NOMO-1 (cell line): ENCODE results near the gene CBFA2T3.

Experiments used
- DNase-seq, 2 experiments: peaks; one replicate each; lab custom pipeline; 2025; ENCODE audit not compliant: unreplicated experiment in 2 of 2; lab: John Stamatoyannopoulos, UW

CBFA2T3 gene

DNA sequence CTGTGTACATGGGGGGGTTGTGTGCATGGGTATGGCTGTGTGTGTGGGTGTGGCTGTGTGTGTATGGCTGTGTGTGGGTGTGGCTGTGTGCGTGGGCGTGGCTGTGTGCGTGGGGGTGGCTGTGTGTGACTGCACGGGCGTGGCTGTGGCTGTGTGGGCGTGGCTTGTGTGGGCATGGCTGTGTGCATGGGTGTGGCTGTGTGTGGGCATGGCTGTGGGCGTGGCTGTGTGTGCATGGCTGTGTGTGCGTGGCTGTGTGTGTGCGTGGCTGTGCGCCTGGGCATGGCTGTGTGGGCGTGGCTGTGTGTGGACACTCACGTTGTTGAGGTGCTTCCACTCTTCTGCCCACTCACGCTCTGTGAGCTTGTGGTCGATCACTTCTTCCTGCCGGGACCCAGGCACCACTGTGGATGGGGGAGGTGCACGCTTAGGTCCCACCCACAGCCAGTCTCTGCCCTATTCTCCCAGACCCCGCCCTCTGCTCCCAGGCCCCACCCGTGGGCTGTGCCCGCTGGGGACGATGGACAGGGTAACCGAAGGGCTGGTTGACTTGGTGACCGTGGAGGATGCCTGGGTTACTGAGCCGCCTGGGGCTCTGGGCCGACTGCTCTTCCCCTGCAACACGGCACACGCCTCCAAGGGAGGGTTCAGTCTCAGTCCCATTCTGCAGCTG is 94.5 kb downstream of the CBFA2T3 start:
- DNase-seq, result peak in 1 of 2 experiments; percentile 10

DNA sequence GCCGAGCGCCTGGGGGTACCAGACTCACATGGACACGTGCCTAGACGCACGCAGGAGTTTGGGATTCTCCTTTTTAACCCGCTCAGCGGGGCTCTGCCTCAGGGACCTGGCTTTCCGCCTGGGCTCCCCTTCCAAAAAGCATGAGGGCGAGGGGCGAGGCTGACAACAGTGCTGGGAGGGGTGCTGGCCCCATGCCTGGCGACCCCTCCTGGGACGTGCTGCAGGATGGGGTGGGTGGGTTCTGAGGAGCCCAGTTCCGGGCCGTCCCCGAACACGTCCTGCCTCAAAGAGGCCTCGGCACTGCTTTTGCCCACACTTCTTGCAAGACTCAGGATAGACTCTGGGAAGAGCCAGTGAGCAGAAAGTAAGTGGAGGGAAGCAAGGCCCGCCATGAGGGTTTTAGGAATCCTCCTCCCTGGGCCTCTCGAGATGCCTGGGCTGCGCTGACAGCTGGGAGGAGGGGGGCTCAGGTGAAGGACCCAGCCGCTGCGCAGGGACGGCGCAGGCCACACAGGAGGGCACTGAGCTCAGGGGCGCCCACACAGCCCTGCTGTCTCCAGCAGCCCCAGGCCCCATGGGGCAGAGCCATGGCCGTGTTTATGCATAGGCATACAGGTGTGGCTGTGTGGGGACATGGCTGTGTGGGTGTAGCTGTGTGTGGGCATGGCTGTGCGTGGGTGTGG is 95.2 kb downstream of the CBFA2T3 start:
- DNase-seq, result no peak

DNA sequence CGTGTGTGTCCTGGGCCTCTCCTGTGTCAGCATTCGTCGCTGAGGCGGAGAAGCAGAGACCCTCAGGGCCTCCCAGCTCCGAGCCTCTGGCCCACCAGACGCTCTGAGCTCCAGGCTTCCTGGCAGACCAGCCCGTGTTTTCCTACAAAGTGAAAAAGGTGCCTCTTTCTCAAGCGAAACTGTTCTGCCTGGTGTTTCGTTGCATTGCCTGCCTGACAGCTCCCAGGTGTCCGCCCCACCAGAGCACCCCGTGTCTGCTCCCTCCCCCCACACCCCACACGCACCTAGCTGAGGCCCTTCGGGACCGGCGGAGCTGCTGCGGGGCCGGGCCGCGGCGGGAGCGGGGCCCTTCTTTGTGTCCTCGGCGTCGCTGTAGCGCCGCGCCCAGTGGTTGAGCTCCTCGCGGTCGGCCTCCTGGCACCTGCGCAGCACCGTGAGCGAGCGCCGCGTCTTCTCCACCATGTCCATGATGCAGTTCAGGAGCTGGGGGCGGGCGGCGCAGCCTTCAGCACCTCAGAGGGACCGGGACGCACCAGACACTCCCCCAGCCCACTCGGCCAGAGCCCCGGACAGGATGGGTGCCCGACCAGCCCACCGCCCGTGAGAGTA is 95.9 kb downstream of the CBFA2T3 start:
- DNase-seq, result no peak

DNA sequence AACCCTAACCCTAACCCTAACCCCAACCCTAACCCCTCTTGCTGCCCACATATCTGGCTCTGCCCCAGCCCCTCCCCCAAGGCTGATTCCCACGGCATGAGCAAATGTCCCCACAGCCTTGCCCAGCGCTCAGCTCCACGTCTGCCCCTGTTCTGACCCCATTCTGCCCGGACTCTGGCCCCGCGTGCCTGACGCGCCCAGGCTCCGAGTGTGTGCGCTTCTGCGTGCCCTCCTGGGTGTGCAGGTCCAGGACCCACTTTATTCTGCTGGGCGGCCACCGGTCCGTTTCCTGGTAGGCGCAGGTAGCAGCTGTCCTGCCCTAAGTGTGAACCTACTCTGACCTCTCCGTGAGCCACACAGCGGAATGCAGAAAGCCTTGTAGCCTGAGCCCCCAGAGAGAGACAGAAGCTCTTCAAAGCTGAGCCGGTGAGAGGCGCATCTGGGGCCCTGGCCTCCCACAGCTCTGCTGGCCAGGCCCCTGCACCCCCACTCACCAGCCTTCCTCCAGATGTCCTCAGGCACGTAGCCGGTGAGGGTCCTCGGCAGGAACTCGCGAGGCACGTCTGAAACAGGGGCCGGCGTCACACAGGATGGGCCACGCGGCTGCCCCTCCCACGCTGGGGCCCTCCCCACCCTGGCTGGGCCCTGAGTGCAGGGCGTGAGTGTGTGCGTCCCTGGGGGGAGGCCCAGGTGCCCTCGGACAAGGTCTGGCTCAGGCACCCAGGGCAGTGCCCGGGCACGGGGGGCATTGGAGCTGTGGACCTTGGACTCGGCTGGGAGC is 96.6 kb downstream of the CBFA2T3 start:
- no peak for DNase-seq

DNA sequence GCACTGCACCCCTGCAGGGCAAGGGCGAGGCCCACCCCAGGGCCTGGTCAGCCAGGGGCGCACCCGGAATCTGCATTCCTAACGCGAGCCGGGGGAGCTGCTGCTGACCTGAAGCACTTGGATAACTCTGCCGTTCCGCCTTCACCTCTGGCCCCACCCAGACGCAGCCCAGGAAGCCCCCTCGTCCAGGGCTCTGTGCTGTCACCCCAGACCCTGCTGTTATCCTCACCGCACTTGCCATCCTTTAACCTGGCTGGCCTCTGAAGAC is 97.3 kb downstream of the CBFA2T3 start:
- no peak for DNase-seq

DNA sequence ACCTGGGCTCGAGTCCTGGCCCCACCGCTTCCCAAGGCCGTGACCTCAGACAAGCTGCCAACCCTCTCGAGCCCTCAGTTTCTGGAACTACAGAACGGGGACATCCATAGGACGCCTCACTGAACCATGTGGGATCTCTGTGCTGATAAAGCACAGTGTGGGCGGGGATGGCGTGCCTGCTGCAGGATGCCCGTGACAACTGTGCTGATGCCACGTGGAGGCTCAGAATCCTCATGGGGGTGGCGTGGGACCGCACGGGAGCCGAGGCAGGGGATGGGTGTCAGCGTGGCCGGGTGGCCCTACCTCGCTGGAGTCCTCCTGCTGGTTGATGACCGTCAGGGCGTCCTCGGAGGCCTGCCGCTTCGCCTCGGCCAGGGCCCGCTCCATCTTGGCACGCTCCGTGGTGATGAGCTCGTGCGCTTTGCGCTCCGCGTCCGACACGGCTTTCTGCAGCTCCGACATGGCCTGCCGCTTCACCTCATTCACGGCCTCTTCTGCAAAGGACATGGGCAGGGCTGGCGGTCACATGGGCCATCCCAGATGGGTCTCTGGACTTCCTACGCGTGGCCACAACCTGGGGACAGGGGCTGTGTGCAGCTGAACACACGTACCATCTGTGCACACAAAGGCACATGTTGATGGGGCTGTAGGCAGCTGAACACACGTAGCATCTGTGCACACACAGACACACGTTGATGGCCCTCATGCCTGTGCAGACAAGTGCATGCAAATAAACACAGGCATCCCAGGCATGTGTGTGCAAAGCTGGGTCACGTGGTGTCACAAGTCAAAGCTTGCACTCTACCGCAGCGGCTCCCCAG is 97.8 kb downstream of the CBFA2T3 start:
- DNase-seq, result no peak

DNA sequence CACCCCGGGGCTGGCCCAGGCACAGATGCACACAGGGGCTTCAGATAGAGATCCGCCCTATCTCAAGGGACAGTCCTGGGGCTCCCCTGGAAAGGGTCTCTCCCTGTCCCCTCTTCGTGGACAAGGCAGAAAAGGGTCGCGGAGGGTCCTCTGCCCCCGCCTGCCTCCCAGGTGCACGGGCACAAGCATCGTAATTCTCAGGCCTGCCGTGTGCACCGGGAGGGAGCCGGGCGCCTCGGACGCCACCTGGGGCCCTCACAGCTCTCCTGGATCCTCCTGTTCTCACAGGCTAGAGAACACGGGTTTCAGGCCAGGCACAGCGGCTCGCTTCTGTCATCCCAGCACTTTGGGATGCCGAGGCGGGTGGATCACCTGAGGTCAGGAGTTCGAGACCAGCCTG is 98.7 kb downstream of the CBFA2T3 start:
- no peak for DNase-seq

DNA sequence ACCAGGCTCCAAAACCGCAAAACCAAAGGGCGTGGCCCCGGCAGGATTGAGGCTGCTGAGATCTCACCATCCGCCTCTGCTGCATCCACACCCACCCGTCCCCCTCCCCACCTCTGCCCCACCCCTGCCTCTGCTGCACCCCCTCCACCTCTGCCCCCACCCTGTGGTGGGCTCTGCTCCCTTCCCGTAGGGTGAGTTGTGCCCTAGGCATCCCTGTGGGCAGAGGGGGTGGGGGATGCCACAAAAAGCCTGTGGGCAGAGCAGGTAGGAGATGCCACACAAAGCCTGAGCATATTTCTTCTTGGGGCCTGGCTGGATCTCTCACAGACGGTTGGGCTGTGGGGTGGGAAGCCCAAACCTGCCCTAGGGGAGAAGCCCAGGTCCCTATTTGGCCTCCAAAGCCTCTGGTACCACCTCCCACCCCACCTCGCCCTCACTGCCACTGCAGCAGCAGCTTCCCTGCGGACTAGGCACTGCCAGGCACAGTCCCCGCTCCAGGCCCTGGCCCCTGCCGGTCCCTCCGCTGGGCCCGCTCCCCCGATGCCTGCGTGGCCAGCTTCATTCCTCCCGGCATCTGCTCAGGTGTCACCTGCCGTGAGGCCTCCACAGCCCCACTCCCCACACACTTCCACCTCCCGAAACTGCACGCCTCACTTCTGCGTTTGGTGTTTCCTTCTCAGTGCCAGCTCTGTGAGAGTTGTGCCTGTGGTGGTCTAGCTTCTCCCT is 99.3 kb downstream of the CBFA2T3 start:
- DNase-seq, result no peak

DNA sequence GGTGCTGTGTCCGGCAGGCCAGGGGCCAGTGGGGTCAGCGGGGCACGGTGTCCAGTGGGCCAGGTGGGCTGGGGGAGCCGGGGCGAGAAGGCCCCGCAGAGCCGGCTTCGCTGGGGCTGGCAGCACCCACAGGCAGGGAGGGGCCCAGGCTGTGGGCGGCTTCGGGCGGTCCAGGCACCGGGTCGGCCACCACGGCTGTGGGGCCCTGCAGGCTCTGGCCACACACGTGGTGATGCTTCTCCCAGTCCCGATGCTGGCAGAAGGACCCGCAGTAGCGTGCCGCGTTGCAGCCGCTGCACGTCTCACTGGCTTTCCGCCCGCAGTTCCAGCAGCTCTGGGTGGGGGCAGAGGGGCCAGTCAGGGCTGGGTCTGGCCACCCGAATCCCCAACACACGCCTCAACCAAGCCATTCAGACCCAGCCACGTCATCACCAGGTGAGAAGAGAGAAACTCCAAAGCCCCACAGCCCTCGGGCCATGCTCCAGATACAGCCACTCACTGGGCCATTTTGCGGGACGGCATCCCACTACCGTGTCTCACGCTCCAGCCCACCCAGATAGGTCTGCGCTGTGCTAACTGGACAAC is 100.0 kb downstream of the CBFA2T3 start:
- no peak for DNase-seq

DNA sequence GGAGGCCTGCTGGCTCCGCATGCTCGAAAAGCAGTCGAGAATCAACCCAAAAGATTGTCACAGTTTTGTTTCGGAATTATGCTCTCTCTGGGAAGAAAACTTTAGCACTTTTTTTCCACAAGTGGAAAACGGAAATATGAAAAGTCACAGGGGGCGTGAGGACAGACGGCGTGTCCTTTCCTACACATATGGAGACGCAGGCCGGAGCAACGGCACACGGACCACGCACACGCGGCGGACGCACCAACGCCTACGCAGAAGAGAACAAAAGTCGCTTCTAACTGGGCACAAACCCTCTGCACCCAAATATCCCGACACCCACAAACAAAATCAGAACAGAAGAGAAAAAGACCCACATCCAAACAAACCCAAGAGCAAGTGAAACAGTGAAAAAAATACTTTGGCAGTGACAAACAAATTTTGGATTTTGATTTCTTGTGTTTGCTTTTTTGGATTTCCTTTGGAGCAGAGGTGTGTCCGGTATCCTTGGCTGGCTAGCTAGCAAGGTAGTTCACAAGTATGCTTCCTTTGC is 101.2 kb downstream of the CBFA2T3 start:
- no peak for DNase-seq

DNA sequence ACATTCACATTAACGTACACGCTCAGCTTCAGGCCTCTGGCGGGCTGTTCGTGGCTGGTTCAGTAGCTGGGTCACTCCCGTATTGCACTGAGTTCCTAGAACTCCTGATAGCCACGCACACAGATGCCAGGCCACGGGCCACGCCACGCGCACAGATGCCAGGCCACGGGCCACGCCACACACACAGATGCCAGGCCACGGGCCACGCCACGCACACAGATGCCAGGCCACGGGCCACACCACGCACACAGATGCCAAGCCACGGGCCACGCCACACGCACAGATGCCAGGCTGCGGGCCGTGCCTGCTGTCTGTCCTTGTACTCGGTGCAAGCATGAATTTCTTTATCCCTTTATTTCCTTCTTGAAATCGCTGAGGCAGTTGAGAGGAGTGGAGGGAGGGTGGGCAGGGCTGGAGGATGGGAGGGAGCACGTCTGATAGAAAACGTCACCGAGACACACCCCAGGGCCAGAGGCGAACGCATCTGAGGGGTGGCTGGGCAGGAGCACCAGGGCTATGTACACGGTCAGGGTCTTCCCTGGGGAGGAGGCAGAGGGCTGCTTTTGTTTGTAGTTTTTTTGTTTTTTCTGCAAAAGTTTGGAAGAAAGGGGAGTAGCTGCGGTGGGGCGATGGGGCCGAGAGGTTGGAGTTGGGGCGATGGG is 101.9 kb downstream of the CBFA2T3 start:
- DNase-seq, result no peak

DNA sequence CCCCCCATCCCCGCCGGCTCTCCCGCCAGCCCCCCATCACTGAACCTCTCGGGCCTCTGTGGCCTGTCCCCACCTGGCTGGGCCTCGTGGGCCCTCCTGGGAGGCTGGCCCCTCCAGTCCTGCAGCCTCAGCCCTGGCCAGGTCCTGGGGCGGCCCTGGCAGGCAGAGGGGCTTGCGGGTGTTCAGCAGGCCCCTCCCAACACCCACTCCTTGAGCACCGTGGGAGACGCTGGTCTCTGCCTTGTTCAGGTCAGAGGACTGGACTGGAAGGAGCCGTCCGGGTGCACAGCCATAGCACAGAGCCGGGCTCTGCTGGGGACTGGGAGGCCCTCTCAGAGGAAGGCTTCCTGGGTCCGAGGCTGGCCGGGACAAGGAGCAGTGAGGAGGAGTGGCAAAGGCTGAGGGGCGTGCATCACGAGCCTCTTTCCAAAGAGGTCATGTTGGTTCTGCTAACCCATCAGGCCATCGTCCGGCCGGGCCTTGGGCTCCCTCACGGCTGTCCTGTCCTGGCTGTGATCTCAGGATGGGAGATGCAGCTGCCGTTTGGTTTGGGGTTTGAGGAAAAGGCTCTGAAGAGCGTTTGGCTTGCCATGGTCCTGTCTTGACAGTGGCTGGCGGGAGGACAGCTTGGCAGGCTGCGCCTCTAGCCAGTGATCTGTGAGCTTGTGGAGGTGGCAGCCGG is 104.2 kb downstream of the CBFA2T3 start:
- DNase-seq, result no peak

DNA sequence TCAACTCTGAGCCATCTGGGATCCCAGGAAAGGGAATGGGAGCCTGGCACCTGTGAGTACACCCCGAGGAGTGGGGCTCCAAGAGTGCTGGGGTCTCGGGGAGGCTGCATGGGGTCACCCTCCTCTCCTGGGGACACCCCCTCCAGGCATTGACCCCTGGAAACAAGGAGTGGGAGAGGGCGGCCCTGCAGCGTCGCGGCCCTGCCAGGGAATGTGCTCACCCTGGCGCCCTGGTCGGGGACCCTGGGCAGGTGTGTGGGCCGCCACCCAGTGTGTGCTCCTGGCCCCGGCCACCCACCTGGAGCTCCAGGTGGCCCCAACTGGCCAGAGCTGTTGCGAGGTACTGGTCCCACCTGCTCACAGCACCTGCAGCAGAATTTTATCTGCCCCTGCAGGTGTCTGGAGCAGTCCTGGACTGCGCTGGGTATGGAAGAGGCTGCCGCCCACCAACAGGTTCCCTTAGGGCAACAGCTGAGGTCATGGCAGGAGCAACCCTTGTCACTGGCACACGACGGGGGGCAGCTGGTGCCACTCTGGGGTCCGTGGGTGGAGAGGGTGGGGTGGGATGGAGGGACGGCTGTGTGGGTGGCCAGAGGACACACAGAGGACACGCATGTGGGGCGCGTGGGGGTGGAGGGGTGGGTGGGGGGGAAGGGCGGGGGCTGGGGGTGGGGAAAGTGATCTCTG is 105.1 kb downstream of the CBFA2T3 start:
- no peak for DNase-seq

DNA sequence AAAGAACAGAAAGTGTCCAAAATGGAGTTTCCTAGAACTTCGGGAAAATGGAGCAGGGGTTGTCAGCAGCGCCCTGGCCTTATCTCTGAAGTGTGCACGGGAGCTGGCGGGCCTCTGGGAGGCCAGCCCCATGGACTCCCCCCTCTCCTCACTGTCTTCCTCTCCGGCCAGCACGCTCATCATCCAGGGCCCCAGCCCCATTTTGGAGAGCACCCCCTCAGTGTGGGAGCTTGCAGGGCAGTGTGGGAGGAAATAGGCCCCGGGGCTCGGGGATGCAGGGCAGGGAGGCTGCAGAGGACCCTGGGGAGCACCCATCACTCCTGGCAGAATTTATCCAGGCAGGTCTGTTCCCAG is 105.7 kb downstream of the CBFA2T3 start:
- DNase-seq, result no peak

DNA sequence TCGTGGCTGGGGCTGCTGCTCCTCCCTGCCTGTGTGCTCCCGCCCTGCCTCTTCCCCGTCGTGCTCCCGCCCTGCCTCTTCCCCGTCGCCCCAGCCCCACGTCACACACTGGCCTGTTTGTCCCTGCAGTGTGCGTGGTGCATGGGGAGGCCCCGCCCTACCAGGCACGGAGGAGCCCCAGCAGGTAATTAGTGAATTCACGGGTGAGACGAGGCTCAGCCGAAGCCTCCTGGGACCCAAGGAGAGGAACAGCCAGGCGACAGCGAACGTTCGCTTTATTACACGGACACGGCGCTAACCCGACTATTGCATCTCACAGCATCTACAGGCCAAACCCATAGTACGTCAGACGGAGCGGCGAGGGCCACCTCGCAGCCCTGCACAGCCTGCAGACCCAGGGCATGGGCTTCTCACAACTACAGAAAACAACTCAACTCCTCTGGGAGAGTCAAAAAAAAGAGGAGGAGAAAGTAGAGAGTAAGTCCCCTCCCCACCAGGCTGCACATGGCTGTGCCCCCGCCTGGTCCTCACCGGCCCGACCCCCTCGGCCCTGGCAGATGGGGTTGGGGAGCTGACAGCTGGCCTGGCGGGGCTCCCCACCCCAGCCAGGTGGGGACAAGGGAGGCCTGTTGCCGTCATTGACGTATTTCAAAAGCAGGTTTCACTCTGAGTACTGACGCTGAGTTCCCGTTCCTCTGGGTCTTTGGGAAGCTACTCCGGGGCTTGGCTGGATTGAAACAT is 106.2 kb downstream of the CBFA2T3 start:
- DNase-seq, result peak; percentile 18 to 53

DNA sequence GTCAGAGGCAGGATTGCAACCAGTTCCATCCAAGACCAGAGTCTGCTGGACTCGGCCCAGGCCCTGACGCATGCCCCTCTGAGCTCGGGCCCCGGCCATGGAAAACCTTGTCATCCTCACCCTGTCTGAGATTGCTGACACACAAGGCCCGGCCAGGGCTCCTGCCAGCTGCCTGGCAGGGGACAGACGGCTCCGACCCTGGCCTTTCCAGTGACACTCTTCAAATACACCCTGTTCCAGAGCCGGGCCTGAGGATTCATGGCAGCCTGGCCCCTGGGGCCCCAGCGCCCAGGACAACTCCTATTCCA is 107.4 kb downstream of the CBFA2T3 start:
- no peak for DNase-seq

DNA sequence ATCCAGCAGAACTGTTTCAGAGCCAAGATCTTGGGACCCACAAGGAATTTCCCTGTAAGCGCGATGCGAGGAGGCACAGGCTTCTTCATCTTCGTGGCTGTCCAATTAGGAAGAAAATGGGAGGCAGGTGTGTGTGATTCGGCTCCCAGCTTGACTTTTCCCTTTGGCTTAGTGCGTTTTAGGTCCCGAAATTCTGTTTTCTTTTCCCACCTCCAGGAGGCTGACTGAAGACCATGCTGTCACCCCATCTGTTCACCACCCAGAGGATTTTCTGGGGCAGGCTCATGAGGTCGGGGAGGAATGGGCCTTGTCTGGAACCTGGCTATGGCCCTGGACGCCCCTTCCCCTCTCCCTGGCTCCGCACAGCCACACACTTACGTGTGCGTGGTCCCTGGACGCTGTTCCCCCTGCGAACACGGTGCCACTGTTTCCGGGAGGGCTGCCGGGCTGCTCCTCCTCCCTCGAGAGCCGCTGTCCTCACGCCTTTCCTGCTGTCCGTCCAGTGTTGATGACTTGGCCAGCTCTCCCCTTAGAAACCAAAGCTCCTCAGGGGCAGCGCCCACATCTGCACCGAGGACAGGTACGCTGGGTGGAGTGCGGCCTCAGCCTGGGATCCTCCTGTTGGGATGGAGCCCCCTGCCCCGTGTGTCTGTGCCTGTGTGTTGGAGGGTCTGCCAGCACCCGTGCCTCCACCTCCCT is 107.9 kb downstream of the CBFA2T3 start:
- no peak for DNase-seq
